ENCODE data around the gene IMP4. TPM values are rescaled to one million over a fixed set of nuclear protein-coding genes. Genes with fewer than 3 reads are reported as not detected.

IMP4 gene
- polyA plus RNA-seq, 1 of the 3 experiments (the other 2 are of a cell fraction): 252 TPM

DNA sequence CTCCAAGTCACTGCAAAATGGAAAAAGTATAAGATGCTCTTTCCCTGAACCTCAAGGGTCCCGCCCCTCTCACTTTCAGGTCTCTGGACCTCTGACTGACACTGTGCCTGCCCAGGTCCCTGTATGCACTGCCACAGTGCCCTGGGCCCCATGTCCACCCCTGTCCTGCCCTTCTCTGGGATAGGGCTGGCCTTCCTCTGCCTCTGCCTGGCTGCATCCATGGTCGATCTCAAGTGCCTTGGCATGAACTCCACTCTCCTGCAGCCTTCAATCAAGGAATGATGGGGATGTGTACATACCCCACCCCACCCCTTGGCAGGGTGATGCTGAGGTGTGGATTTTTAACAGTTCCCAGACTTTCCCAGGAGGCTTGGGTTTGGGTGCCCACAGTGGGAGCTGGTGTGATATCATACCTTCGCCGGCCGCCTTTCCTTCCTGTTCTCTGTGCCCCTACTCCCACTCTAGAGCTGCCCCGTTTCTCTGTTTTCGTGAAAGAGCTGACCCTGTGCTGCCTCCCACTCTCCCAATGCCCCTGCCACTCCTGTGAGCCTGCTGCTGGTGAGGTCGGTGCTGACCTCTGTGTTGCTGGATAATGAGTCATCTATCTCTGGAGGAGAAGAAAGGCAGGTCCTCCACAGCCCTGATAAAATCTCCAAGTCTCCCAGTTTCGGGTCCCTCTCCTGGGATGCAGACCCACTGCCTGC, 32.0 kb downstream of the IMP4 start:
- H3K36me3 ChIP-seq (replicated peaks in 1 of 2; ENCODE audit: control insufficient read depth in 1 of 2, insufficient read depth in 2 of 2, low read length in 1 of 2): peaks cover 7% of the 10 kb centered on the region in 2 experiments
- peaks cover 50% of the 10 kb centered on the region for H3K79me2 ChIP-seq (ENCODE audit: insufficient read depth)
- no peaks in the 10 kb centered on the region for H3K9me2 ChIP-seq
- ChIA-PET POLR2A (interaction anchor here (2.3 kb wide), 1 partner anchor 32 kb away, joined by 28 read pairs; the partner anchor contains the start of gene IMP4), CTCF (interaction anchor here (3.8 kb wide), 1 partner anchor 19 kb away, joined by 26 read pairs; the partner anchor contains the start of gene PTPN18)
- no peak overlapping the region for H3K27ac ChIP-seq (ENCODE audit: low read depth in 2 of 2, low read length in 1 of 2)
- no peaks in the 10 kb centered on the region for H4K20me1 ChIP-seq (ENCODE audit: insufficient read depth)
- no peak overlapping the region for H3K4me3 ChIP-seq (ENCODE audit: low read depth in 2 of 2, low read length in 1 of 2)
- H3K4me2 ChIP-seq: peak overlapping the region; percentile 99
- WGBS (ENCODE audit: low lambda C conversion rate): 82% methylated on average over 9 of the region's 9 CpGs
- no peak for DNase-seq
- H3F3A ChIP-seq (replicated peaks; ENCODE audit: insufficient read depth): no peaks in the 10 kb centered on the region
- H3K9me3 ChIP-seq: no peaks in the 10 kb centered on the region
- no peak overlapping the region for H2AFZ ChIP-seq (ENCODE audit: low read depth)
- TF ChIP-seq TEAD4 (IDR thresholded peaks at IDR 0.05; ENCODE audit: borderline replicate concordance, insufficient read depth) (no peak), MXI1 (IDR thresholded peaks at IDR 0.05; ENCODE audit: low read depth, low read length) (no peak), RXRA (IDR thresholded peaks at IDR 0.05; ENCODE audit: borderline replicate concordance, low read depth) (no peak), NRF1 (IDR thresholded peaks at IDR 0.05; ENCODE audit: low read depth, low read length) (no peak), TCF12 (IDR thresholded peaks at IDR 0.05) (peak; percentile 58), RCOR1 (IDR thresholded peaks at IDR 0.05; ENCODE audit: low read length) (no peak), PBX3 (IDR thresholded peaks at IDR 0.05) (0 out of 2 replicates have a peak, but pooled peaks have one; percentile 15), MAX (IDR thresholded peaks at IDR 0.05; ENCODE audit: low read depth) (no peak), SMC3 (IDR thresholded peaks at IDR 0.05; ENCODE audit: low read depth, low read length) (no peak), FOSL2 (IDR thresholded peaks at IDR 0.05; ENCODE audit: borderline replicate concordance, low read depth) (peak; percentile 58; the same call in 1 of the 2 replicates), JUND (IDR thresholded peaks at IDR 0.05) (peak; percentile 38; the same call in 1 of the 2 replicates), POLR2AphosphoS5 (IDR thresholded peaks at IDR 0.05; ENCODE audit: low read depth, low read length) (no peak), CHD2 (IDR thresholded peaks at IDR 0.05; ENCODE audit: low read length, partially characterized antibody) (no peak)
- H3K4me1 ChIP-seq (ENCODE audit: control insufficient read depth in 1 of 2, insufficient read depth in 2 of 2, low read depth in 1 of 2, low read length in 1 of 2): peaks cover 0 to 18% of the 10 kb centered on the region in 2 experiments; a peak in 1 of 4 replicates
- H3K27me3 ChIP-seq (ENCODE audit: insufficient read depth): no peaks in the 10 kb centered on the region
- H3K9ac ChIP-seq: no peak overlapping the region

DNA sequence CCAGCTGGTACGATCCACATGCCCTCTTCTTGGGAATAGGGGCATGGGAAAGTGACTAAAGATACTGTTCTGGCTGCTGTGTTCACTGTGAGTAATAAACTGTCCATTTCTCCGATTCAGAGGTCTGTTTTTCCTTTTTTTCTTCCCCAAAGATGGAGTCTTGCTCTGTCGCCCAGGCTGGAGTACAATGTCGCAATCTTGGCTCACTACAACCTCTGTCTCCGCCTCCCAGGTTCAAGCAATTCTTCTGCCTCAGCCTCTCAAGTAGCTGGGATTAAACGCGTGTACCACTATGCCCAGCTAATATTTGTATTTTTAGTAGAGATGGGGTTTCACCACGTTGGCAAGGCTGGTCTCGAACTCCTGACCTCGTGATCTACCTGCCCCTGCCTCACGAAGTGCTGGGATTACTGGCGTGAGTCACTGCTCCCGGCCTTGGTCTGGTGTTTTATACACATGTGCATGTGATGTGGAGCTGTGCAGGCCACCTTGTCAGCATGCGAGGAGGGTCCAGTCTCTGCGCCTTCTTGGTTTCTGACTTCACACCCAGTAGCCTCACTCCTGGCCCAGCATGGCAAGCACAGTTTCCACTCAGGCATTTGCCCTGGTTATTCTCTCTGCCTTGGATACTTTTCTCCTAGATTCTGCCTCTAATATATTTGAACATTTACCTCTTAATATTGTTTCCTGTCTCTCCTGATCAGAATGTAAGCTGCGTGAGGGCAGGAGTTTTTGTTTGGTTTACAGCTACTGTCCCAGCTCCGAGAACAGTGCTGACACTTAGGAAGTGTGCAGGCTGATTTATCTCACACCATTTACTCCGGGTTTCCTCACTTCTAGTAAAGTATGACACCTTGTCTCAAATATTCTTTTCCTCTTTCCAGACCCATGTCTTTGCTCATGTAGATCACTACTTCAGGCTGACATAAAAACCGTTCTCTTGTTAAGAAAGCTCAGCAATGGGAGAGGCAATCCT, 32.9 kb downstream of the IMP4 start:
- no peak overlapping the region for H2AFZ ChIP-seq (ENCODE audit: low read depth)
- H3K27me3 ChIP-seq (ENCODE audit: insufficient read depth): no peaks in the 10 kb centered on the region
- H3K9me3 ChIP-seq: no peaks in the 10 kb centered on the region
- DNase-seq: no peak
- H3K27ac ChIP-seq (ENCODE audit: low read depth in 2 of 2, low read length in 1 of 2): no peak overlapping the region
- H3K36me3 ChIP-seq (replicated peaks in 1 of 2; ENCODE audit: control insufficient read depth in 1 of 2, insufficient read depth in 2 of 2, low read length in 1 of 2): peaks cover 7% of the 10 kb centered on the region in 2 experiments
- WGBS (ENCODE audit: low lambda C conversion rate): 95% methylated on average over 19 of the region's 19 CpGs
- H3K4me3 ChIP-seq (ENCODE audit: low read depth in 2 of 2, low read length in 1 of 2): no peak overlapping the region
- no peak overlapping the region for H3K9ac ChIP-seq
- no peaks in the 10 kb centered on the region for H3K9me2 ChIP-seq
- no peak for TF ChIP-seq RFX5 (IDR thresholded peaks at IDR 0.05; ENCODE audit: low read length)
- peaks cover 51% of the 10 kb centered on the region for H3K79me2 ChIP-seq (ENCODE audit: insufficient read depth)
- no peaks in the 10 kb centered on the region for H3F3A ChIP-seq (replicated peaks; ENCODE audit: insufficient read depth)
- CTCF ChIA-PET: interaction anchor here (3.8 kb wide), 1 partner anchor 20 kb away, joined by 26 read pairs; the partner anchor contains the start of gene PTPN18
- H3K4me2 ChIP-seq: peak overlapping the region; percentile 99; the same call in 1 of the 2 replicates
- POLR2A ChIA-PET: no interaction called here
- H4K20me1 ChIP-seq (ENCODE audit: insufficient read depth): no peaks in the 10 kb centered on the region
- peaks cover 0 to 25% of the 10 kb centered on the region in 2 experiments; a peak in 2 of 4 replicates for H3K4me1 ChIP-seq (ENCODE audit: control insufficient read depth in 1 of 2, insufficient read depth in 2 of 2, low read depth in 1 of 2, low read length in 1 of 2)

All from SK-N-SH (cell line).